SU-DHL-6 (cell line): ENCODE results near the gene SLC18A3.

Source experiments
- EZH2phosphoT487 ChIP-seq: fragments of 200-600 bp; sonication (generic), shearing (Covaris generic); conservative IDR thresholded peaks from 2 replicates; pipeline ENCODE4 v1.6.1; 2018; ENCODE audit warnings: mild to moderate bottlenecking, antibody characterized with exemption, low read length, moderate library complexity, mixed read lengths
- TF ChIP-seq, protein P1 (sequence below): fragments of 200-600 bp; sonication (generic); IDR thresholded peaks from one replicate; pipeline ENCODE4 v1.5.1; 2017; ENCODE audit warnings: antibody characterized with exemption, mild to moderate bottlenecking, low read length, moderate library complexity; ENCODE audit not compliant: insufficient read depth, poor library complexity, severe bottlenecking

- TF ChIP-seq, protein P1, sequence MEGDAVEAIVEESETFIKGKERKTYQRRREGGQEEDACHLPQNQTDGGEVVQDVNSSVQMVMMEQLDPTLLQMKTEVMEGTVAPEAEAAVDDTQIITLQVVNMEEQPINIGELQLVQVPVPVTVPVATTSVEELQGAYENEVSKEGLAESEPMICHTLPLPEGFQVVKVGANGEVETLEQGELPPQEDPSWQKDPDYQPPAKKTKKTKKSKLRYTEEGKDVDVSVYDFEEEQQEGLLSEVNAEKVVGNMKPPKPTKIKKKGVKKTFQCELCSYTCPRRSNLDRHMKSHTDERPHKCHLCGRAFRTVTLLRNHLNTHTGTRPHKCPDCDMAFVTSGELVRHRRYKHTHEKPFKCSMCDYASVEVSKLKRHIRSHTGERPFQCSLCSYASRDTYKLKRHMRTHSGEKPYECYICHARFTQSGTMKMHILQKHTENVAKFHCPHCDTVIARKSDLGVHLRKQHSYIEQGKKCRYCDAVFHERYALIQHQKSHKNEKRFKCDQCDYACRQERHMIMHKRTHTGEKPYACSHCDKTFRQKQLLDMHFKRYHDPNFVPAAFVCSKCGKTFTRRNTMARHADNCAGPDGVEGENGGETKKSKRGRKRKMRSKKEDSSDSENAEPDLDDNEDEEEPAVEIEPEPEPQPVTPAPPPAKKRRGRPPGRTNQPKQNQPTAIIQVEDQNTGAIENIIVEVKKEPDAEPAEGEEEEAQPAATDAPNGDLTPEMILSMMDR = no peak
- TF ChIP-seq EZH2phosphoT487 = no peak
These were observed 35.3 kb downstream of the SLC18A3 start for GRCh38 chr10:49645417-49645816.
